GM12874 (cell line): ENCODE results near the gene NRXN3.

Source experiments
- TF ChIP-seq, protein P1 (sequence below): IDR thresholded peaks from 2 replicates; pipeline ENCODE4 v1.5.1; 2011; ENCODE audit warnings: low read depth, mild to moderate bottlenecking, control low read depth, low read length, moderate library complexity; ENCODE audit not compliant: insufficient read depth

Gene NRXN3

DNA sequence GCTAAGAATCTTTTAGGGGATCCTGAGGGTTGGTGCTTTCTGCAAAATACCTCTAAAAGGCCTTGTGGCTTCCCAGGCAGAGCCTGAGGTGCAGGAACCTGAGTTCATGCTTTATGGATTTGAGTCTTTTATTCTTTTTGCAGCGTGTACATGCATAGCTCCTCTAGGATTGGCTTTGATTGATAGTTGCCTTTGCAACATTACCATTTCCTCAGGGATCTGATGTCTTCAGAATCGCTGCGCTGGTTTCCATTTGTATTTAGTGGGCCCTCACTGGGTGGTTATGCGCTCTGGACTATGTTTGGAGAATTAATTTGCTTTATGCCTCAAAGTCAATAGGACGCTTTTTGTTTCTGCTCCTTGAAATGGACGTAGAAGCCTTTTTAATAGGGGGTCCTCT, 16.1 kb downstream of the NRXN3 start:
- TF ChIP-seq, protein P1, sequence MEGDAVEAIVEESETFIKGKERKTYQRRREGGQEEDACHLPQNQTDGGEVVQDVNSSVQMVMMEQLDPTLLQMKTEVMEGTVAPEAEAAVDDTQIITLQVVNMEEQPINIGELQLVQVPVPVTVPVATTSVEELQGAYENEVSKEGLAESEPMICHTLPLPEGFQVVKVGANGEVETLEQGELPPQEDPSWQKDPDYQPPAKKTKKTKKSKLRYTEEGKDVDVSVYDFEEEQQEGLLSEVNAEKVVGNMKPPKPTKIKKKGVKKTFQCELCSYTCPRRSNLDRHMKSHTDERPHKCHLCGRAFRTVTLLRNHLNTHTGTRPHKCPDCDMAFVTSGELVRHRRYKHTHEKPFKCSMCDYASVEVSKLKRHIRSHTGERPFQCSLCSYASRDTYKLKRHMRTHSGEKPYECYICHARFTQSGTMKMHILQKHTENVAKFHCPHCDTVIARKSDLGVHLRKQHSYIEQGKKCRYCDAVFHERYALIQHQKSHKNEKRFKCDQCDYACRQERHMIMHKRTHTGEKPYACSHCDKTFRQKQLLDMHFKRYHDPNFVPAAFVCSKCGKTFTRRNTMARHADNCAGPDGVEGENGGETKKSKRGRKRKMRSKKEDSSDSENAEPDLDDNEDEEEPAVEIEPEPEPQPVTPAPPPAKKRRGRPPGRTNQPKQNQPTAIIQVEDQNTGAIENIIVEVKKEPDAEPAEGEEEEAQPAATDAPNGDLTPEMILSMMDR = no peak

DNA sequence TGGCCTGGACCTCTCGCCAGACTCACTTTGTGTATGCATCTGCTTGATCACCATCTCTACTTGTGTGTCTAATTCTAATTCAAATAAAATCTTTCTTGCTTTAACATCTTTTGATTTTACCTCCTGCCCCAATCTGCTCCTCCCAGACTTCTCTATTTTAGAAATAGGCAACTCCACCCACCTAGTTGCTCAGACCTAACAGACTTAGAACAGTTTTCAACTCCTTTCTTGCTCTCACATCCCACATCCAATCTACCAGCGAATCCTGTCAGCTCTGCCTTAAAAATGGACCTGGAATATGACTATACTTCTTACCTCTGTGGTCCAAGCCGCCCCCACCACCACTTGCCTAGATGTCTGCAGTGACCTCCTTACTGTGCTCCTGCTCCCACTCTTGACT, 18.7 kb downstream of the NRXN3 start:
- TF ChIP-seq, protein P1 = no peak

DNA sequence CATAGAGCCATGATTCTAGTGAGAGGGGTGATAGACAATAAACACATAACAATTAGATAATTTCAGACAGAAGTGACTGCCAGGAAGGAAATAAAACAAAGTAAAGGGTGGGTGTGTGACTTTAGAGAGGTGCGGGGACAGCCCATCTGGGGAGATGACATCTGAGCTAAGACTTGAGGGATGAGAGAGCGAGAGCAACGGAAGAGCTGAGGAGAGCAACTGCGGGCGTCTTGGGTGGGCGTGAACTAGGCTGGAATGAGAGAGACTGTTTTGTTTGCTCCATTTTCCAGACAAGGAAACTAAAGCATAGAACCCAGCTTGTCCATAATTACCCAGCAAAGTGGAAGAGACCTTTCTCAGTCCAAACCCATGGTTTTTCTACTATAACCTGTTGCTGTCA, 25.3 kb downstream of the NRXN3 start:
- TF ChIP-seq, protein P1 = no peak

DNA sequence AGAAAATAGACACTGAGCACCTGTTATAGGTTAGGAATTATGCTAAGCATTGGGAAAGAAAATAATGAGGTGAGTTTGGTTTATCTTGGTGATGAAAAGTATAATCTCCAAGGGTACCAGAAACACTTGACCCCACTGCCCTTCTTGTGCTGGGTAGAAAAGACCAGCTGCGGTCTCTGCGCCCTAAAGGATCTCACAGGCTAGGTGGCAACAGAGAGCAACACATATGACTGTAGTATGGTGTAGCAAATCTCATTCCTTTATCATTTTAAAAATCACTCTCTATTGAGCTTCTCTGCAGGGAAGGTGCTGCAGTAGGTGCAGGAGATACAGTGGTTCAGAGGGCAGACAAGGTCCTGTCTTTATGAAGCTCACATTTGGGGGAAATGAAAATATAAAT, 26.1 kb downstream of the NRXN3 start:
- TF ChIP-seq, protein P1 = no peak

DNA sequence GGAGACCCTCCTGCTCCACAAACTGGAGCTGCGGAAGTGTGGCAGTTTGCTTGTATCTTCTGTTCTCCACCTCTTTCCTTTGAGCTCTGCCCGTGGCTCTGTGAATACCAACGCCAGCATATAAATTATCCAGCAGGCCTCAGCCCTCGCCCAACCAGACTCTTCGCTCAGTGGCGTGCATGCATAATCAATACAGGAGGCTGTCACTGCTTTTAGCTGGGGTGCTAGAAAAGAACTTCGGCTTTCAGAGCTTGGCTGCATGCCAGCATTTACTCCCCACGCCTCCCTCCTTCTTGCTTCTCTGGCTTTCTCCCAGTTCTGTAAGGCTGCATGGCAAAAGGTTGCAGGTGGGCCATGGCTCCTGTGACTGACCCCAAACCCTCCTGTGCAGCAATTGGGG, 26.9 kb downstream of the NRXN3 start:
- TF ChIP-seq, protein P1 = no peak

DNA sequence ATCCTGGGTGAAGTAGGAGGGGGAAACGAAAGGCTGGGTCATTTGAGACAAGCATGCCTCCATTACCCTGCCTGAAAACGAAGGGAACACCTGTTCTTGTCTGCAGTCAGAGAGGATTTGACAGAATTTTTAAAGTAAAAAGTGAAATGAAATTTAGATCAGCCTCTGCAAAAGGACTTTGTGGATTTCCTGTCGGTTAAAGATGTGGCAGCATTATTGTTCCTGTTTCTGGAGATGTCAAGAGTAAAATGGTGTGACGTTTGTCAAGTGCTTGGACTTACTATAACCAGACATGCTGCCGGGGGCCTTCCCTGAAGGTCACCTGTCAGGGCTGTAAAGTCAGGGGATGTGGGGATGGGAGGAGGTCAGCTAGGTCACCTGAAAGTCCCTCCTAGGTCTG, 32.0 kb downstream of the NRXN3 start:
- TF ChIP-seq, protein P1 = no peak

DNA sequence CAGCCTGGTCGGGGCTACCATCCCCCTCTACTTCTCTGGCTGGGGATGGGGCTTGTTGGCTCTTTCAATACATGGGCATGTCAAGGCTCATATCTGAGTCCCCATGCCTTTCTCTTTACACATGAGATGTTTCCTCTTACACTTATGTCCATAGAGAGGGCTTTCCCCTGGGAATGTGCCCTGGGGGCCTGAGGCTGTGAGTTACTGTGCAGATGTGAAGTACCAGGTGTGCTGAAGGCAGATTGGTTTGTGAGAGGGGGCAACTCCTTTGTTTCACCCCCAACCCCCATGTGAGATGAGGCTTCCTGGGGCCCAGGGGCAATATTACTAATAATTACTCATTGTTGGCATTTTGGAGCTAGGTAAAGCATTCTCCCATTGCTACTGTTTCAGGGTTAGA, 32.8 kb downstream of the NRXN3 start:
- TF ChIP-seq, protein P1 = no peak

DNA sequence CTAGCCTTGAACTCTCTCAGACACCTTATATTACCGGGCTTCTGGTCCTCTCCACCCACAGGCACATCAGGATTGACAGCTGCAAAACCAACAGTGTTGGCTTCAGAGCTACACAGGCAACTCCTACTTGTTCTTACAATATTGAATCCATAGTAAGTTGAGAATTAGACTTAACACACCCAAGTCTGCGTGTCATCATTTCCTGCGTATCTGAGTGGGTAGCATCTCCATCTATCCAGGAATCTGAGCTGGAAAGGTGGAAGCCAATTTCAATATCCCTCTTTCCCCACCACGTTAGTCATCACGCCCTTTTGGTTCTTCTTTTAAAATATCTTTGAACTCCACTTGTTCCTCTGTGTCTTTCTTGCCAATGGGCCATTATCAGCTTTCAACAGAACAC, 37.2 kb downstream of the NRXN3 start:
- TF ChIP-seq, protein P1 = no peak
